Endothelial cell of umbilical vein (primary cell): ENCODE results near the gene FAM53A. TPM values are rescaled to one million over a fixed set of nuclear protein-coding genes. Genes with fewer than 3 reads are reported as not detected.
"Not testable (repeated sequence)": the region's sequence is repeated elsewhere in the genome, so short reads cannot be mapped to it uniquely, and the experiment has no call there.

Source experiments
- BruUV-seq: library from RNA; stranded (reverse); fragments of 400-500 nt; replicated peaks from 2 replicates; lab custom pipeline; 2021; lab: Mats Ljungman, UMichigan
- CTCF ChIA-PET: fragments of 300-600, 350-600 bp; sonication (Branson Sonifier 250); formaldehyde crosslinking; loops from one replicate; lab custom pipeline; 2021; ENCODE audit warnings: antibody characterized with exemption, inconsistent platforms; lab: Charles Lee
- POLR2A ChIA-PET: fragments of 300-600, 350-600 bp; sonication (Branson Sonifier 250); formaldehyde crosslinking; loops from one replicate; lab custom pipeline; 2021; ENCODE audit warnings: antibody characterized with exemption, inconsistent platforms; lab: Charles Lee
- DNase-seq: peaks from one replicate; pipeline ENCODE4 v3.0.0-alpha.2; 2011; ENCODE audit warnings: low read depth, low spot score
- FAIRE-seq: peaks from 2 replicates; lab custom pipeline; 2011; peaks lifted over from hg19 to GRCh38; lab: Jason Lieb, UNC
- H2AFZ ChIP-seq: 2 replicates; pipeline ENCODE4 v1.6.0; 2012; ENCODE audit warnings: low read depth, low read length, control low read depth, inconsistent platforms
- H3K27ac ChIP-seq: 2 replicates; pipeline ENCODE4 v1.5.1; 2011; ENCODE audit warnings: low read depth, mild to moderate bottlenecking, control low read depth, low read length, moderate library complexity; ENCODE audit not compliant: insufficient read depth
- H3K27me3 ChIP-seq, 2 experiments: 2 replicates each; pipeline versions ENCODE4 v1.6.0 to v1.6.1; 2011; ENCODE audit warnings: low read length in 2 of 2, mixed read lengths in 1 of 2; ENCODE audit not compliant: control insufficient read depth in 2 of 2, insufficient read depth in 2 of 2
- H3K36me3 ChIP-seq, 2 experiments: 2 replicates in 1 of 2; 3 replicates in 1 of 2; pipeline ENCODE4 v1.5.1; 2011; ENCODE audit warnings: low read length in 2 of 2, mild to moderate bottlenecking in 1 of 2, moderate library complexity in 1 of 2; ENCODE audit not compliant: control insufficient read depth in 2 of 2, insufficient read depth in 2 of 2; ENCODE audit errors: extremely low read depth in 1 of 2
- H3K4me1 ChIP-seq: 3 replicates; pipeline ENCODE4 v1.5.1; 2011; ENCODE audit warnings: mild to moderate bottlenecking, low read length; ENCODE audit not compliant: control insufficient read depth, insufficient read depth; ENCODE audit errors: extremely low read depth
- H3K4me2 ChIP-seq: 2 replicates; pipeline ENCODE4 v1.6.1; 2011; ENCODE audit warnings: low read length, control low read depth, mixed read lengths; ENCODE audit not compliant: insufficient read depth
- H3K4me3 ChIP-seq, 3 experiments: fragments of 200-600 bp in 1 of 3; sonication (generic), shearing (Covaris generic) in 1 of 3; replicated peaks in 1 of 3; 2 replicates each; pipeline ENCODE4 v1.5.1; 2011 to 2016; ENCODE audit warnings: control low read depth in 3 of 3, low read length in 3 of 3, mild to moderate bottlenecking in 2 of 3, inconsistent platforms in 1 of 3, low read depth in 1 of 3, moderate library complexity in 1 of 3; ENCODE audit not compliant: insufficient read depth in 1 of 3
- H3K79me2 ChIP-seq: 2 replicates; pipeline ENCODE4 v1.6.0; 2012; ENCODE audit warnings: low read length, inconsistent platforms; ENCODE audit not compliant: control insufficient read depth, insufficient read depth
- H3K9ac ChIP-seq: replicated peaks from 2 replicates; pipeline ENCODE3; 2011; ENCODE audit warnings: low read length, control low read depth; ENCODE audit not compliant: insufficient read depth; ENCODE audit errors: extremely low read depth
- H3K9me1 ChIP-seq: replicated peaks from 3 replicates; pipeline ENCODE4 v1.6.0; 2011; ENCODE audit warnings: mild to moderate bottlenecking, low read length; ENCODE audit not compliant: control insufficient read depth, insufficient read depth; ENCODE audit errors: extremely low read depth
- H3K9me3 ChIP-seq: replicated peaks from 2 replicates; pipeline ENCODE4 v1.5.1; 2012; ENCODE audit warnings: low read length, inconsistent platforms; ENCODE audit not compliant: control insufficient read depth, insufficient read depth
- H4K20me1 ChIP-seq: replicated peaks from 2 replicates; pipeline ENCODE3; 2011; ENCODE audit warnings: mild to moderate bottlenecking, low read length; ENCODE audit not compliant: control insufficient read depth, insufficient read depth; ENCODE audit errors: extremely low read depth
- EZH2 ChIP-seq: IDR thresholded peaks from 2 replicates; pipeline ENCODE4 v1.6.1; 2012; ENCODE audit warnings: borderline replicate concordance, low read depth, mild to moderate bottlenecking, moderate library complexity, low read length, inconsistent platforms; ENCODE audit not compliant: severe bottlenecking
- FOS ChIP-seq: IDR thresholded peaks from 2 replicates; pipeline ENCODE4 v1.6.1; 2011; ENCODE audit warnings: mild to moderate bottlenecking, low read length, moderate library complexity, borderline replicate concordance; ENCODE audit not compliant: insufficient read depth
- GATA2 ChIP-seq: IDR thresholded peaks from 2 replicates; pipeline ENCODE4 v1.7.0; 2011; ENCODE audit warnings: low read depth, mild to moderate bottlenecking, moderate library complexity, mixed read lengths, low read length; ENCODE audit not compliant: insufficient read length, insufficient read depth
- JUN ChIP-seq: IDR thresholded peaks from 2 replicates; pipeline ENCODE4 v1.6.1; 2011; ENCODE audit warnings: borderline replicate concordance, low read depth; ENCODE audit not compliant: insufficient read length, insufficient read depth
- MYC ChIP-seq: IDR thresholded peaks from one replicate; pipeline ENCODE4 v1.6.1; 2011; ENCODE audit warnings: mild to moderate bottlenecking, low read depth, low read length
- POLR2A ChIP-seq: IDR thresholded peaks from 2 replicates; pipeline ENCODE4 v1.6.1; 2012; ENCODE audit warnings: low read depth, mild to moderate bottlenecking, control low read depth, low read length
- POLR2AphosphoS5 ChIP-seq: IDR thresholded peaks from 2 replicates; pipeline ENCODE4 v1.6.1; 2012; ENCODE audit warnings: low read depth, mild to moderate bottlenecking, control low read depth, low read length, moderate library complexity; ENCODE audit not compliant: insufficient read depth
- dilution Hi-C: fragments of 300-500 bp; cut with MboI; formaldehyde crosslinking; loops from one replicate; pipeline ENCODE4 v1.15.0; 2019; ENCODE audit warnings: low sequenced_read_pairs; ENCODE audit not compliant: extremely low pct_ligation_motif_present
- intact Hi-C: fragments of 100-400 bp; cut with micrococcal nuclease; formaldehyde crosslinking; loops from one replicate; pipeline ENCODE4 v1.10.0; 2022
- polyA plus RNA-seq, 4 experiments: library from polyadenylated mRNA; depleted of rRNA in 3 of 4; stranded (reverse) in 3 of 4; unstranded in 1 of 4; fragments of >200 nt; gene quantifications; 2 replicates each; pipeline versions ENCODE4 v1.2.1 to v1.2.3, GENCODE V29; 2011 to 2012; ENCODE audit warnings: missing spikeins in 1 of 4
- total RNA-seq: library from RNA; stranded (reverse); gene quantifications from 2 replicates; pipeline ENCODE4 v1.2.3, GENCODE V29; 2021
- TF ChIP-seq, protein P1 (sequence below): IDR thresholded peaks from 2 replicates; pipeline ENCODE4 v1.6.1; 2011; ENCODE audit not compliant: insufficient read depth, insufficient read length
- TF ChIP-seq, protein P2 (sequence below), 2 donors: IDR thresholded peaks; 1 replicate in 1 of 2; 2 replicates in 1 of 2; pipeline ENCODE4 v1.5.1; 2011; ENCODE audit warnings: low read length in 2 of 2, mild to moderate bottlenecking in 2 of 2, moderate library complexity in 2 of 2, control low read depth in 1 of 2, inconsistent platforms in 1 of 2, low read depth in 1 of 2; ENCODE audit not compliant: insufficient read depth in 1 of 2; ENCODE audit errors: extremely low read depth in 1 of 2

FAM53A gene
- total and polyA plus RNA-seq, 2 donors (not counting 3 experiments of a cell fraction or from before 2014, with no cell fraction given) = 1.3 to 1.7 TPM

DNA sequence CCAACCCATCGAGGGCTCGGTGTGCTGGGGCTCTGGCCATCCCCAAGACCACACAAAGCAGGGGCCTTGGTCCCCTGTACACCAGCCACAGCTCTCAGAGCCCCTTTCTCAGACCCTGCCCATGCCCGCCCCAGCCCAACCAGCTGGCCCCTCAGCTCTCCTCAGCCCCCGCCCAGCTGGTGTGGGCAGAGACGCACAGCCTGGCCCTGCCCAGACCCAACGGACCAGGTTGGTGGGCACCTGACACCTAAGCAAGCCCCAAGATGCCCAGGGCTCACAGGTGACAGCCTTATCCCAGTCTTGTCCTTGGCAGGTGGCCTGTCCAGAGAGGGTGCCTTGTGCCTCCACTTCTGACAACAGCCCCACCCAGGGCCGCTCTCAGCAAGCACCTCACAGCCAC lies 42.4 kb downstream of the FAM53A start:
- Histone ChIP-seq H4K20me1 (no peaks in the 10 kb centered on the region), H3K27ac (no peak overlapping the region), H3K9me1 (no peaks in the 10 kb centered on the region), H3K9ac (no peak overlapping the region), H3K4me2 (no peak overlapping the region), H3K4me3 (no peak overlapping the region), H2AFZ (no peak overlapping the region), H3K36me3 (no peaks in the 10 kb centered on the region), H3K4me1 (no peaks in the 10 kb centered on the region), H3K9me3 (no peaks in the 10 kb centered on the region), H3K79me2 (no peaks in the 10 kb centered on the region), H3K27me3 (no peaks in the 10 kb centered on the region)
- ChIA-PET POLR2A (no interaction called here), CTCF (no interaction called here)
- intact Hi-C loops = no loop called here
- FAIRE-seq (no peak), DNase-seq (no peak)
- TF ChIP-seq, protein P1, sequence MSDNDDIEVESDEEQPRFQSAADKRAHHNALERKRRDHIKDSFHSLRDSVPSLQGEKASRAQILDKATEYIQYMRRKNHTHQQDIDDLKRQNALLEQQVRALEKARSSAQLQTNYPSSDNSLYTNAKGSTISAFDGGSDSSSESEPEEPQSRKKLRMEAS = no peak
- TF ChIP-seq GATA2 = no peak
- TF ChIP-seq POLR2A = no peak
- TF ChIP-seq EZH2 = no peak
- no peak for TF ChIP-seq FOS
- no peak for TF ChIP-seq JUN
- TF ChIP-seq, protein P2, sequence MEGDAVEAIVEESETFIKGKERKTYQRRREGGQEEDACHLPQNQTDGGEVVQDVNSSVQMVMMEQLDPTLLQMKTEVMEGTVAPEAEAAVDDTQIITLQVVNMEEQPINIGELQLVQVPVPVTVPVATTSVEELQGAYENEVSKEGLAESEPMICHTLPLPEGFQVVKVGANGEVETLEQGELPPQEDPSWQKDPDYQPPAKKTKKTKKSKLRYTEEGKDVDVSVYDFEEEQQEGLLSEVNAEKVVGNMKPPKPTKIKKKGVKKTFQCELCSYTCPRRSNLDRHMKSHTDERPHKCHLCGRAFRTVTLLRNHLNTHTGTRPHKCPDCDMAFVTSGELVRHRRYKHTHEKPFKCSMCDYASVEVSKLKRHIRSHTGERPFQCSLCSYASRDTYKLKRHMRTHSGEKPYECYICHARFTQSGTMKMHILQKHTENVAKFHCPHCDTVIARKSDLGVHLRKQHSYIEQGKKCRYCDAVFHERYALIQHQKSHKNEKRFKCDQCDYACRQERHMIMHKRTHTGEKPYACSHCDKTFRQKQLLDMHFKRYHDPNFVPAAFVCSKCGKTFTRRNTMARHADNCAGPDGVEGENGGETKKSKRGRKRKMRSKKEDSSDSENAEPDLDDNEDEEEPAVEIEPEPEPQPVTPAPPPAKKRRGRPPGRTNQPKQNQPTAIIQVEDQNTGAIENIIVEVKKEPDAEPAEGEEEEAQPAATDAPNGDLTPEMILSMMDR (IDR thresholded peaks at IDR 0.05; ENCODE audit: extremely low read depth in 1 of 2, insufficient read depth in 1 of 2, low read depth in 1 of 2, low read length in 2 of 2) = no peak
- TF ChIP-seq POLR2AphosphoS5 = no peak
- TF ChIP-seq MYC = no peak
- dilution Hi-C loops = no loop called here
- no TSS peak for BruUV-seq

DNA sequence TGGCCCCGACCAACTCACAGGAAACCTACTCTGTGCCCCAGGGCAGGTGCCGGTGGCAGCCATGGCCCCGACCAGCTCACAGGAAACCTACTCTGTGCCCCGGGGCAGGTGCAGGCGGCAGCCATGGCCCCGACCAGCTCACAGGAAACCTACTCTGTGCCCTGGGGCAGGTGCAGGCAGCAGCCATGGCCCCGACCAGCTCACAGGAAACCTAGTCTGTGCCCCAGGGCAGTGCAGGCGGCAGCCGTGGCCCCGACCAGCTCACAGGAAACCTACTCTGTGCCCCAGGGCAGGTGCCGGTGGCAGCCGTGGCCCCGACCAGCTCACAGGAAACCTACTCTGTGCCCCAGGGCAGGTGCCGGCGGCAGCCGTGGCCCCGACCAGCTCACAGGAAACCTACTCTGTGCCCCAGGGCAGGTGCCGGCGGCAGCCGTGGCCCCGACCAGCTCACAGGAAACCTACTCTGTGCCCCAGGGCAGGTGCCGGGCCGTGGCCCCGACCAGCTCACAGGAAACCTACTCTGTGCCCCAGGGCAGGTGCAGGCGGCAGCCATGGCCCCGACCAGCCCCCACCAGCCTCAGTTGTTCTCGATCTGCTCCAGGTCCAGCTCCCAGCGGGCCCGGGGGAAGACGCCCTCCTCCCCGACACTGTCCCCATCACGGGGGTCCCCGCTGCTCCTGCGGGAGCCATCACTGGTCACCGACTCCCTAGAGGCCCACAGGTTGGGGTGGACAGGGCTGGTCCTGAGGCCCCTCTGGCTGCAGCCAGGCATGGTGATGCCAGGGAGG lies 43.2 kb downstream of the FAM53A start:
- H3K4me3 ChIP-seq, H3K27ac ChIP-seq, H3K4me2 ChIP-seq, intact Hi-C loops, H3K9me1 ChIP-seq, dilution Hi-C loops, H2AFZ ChIP-seq, H3K36me3 ChIP-seq, FAIRE-seq, POLR2A ChIA-PET, H3K9ac ChIP-seq, BruUV-seq, H3K27me3 ChIP-seq, H3K4me1 ChIP-seq, DNase-seq, H3K79me2 ChIP-seq, H4K20me1 ChIP-seq, H3K9me3 ChIP-seq: not testable (repeated sequence)
- CTCF ChIA-PET = interaction anchor here (0.9 kb wide), 1 partner anchor 12 kb away, joined by 3 read pairs; no protein-coding TSS in a partner anchor
